Retinal pigment epithelial cell (primary cell): ENCODE measurements around the gene SUMF1.

Experiments
- DNase-seq: peaks from one replicate; pipeline ENCODE4 v3.0.0-alpha.2; 2010; ENCODE audit warnings: low read depth
- H3K4me3 ChIP-seq: 2 replicates; pipeline ENCODE4 v1.5.1; 2011; ENCODE audit warnings: mild to moderate bottlenecking, low read length, control low read depth, moderate library complexity
- TF ChIP-seq, protein P1 (sequence below): conservative IDR thresholded peaks from 2 replicates; pipeline ENCODE4 v1.5.1; 2011; ENCODE audit warnings: low read depth, low read length, control low read depth, inconsistent platforms

The SUMF1 gene

DNA sequence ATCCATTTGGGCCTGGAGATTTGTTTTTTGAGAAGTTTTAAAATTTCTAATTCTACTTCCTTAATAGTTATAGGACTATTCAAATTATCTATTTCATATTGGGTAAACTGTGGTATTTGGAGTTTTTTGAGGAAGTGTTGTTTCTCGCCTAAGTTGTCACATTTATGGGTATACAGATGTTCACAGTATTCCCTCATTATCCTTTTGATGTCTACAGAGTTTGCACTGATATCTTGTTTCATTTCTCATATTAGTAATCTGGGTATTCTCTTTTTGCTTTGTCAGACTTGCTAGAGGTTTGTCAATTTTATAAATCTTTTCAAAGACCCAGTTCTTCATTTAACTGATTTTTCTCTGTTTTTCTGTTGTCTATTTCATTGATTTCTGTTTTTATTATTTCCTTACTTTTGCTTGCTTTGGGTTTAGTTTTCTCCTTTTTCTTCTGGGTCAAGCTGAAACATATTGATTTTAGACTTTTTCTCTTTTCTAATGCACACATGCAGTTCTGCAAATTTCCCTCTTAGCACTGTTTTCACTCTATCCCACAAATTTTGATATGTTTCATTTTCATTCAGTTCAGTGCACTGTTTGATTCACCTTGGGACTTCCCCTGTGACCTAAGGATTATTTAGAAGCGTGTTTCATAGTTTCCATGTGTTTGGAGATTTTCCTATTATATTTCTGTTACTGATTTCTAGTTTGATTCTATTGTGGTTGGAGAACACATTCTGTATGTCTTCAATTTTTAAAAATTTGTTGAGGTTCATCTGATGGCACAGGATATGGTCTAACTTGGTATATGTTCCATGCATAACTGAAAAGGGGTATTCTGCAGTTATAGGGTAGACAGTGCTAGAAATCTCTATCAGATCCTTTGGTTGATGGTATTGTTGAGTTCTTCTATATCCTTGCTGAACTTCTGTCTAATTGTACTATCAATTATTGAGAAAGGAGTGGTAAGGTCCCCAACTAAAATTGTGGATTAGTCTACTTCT, 79.6 kb downstream of the SUMF1 start:
- TF ChIP-seq, protein P1, sequence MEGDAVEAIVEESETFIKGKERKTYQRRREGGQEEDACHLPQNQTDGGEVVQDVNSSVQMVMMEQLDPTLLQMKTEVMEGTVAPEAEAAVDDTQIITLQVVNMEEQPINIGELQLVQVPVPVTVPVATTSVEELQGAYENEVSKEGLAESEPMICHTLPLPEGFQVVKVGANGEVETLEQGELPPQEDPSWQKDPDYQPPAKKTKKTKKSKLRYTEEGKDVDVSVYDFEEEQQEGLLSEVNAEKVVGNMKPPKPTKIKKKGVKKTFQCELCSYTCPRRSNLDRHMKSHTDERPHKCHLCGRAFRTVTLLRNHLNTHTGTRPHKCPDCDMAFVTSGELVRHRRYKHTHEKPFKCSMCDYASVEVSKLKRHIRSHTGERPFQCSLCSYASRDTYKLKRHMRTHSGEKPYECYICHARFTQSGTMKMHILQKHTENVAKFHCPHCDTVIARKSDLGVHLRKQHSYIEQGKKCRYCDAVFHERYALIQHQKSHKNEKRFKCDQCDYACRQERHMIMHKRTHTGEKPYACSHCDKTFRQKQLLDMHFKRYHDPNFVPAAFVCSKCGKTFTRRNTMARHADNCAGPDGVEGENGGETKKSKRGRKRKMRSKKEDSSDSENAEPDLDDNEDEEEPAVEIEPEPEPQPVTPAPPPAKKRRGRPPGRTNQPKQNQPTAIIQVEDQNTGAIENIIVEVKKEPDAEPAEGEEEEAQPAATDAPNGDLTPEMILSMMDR, result no peak
- DNase-seq, result no peak
- no peak overlapping the region for H3K4me3 ChIP-seq

DNA sequence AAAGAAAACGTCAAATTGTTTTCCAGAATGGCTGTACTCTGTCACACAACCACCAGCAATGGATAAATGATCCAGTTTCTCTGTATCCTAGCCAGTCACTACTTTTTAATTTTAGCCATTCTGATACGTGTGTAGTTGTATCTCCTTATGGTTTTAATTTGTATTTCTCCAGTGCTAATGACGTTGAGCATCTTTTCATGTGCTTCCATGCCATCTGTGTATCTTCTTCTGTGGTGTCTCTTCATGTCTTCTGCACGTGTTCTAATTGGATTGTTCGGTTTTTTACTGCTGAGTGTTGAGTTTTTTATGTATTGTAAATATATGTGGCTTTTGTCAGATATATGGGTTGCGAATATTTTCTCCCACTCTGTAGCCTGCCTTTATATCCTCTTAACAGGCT, 81.9 kb downstream of the SUMF1 start:
- DNase-seq, result no peak
- TF ChIP-seq, protein P1, result no peak
- H3K4me3 ChIP-seq, result no peak overlapping the region

DNA sequence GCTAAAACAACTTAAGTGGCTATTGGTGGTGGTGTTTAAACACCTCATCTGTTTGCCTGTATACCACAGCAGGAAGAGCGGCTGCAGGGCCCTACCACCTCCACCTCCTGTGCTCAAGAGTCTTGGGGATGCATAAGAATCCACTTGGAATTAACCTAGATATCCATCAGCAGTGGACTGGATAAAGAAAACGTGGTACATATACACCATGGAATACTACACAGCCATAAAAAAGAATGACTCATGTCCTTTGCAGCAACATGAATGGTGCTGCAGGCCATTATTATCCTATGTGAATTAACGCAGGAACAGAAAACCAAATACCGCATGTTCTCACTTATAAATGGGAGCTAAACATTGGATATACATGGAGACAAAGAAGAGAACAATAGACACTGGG, 87.1 kb downstream of the SUMF1 start:
- TF ChIP-seq, protein P1, result no peak
- no peak for DNase-seq
- no peak overlapping the region for H3K4me3 ChIP-seq

DNA sequence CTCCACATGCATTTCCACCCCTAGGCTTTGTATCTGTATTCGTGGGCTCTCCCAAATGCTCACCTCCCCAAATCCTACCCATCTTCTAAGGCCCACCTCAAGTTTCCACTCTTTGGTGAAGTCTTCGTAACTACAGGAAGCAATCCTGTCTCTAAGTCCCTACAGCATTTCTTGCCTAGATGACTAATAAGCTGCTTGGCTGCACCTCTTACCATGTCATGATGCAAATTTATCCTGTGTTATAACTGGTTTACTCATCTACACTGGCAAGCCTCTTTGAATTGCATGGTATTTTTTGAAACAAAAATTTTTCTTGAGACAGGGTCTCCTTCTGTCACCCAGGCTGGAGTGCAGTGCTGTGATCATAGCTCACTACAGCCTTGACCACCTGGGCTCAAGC, 90.6 kb downstream of the SUMF1 start:
- DNase-seq, result no peak
- H3K4me3 ChIP-seq, result no peak overlapping the region
- TF ChIP-seq, protein P1, result no peak

DNA sequence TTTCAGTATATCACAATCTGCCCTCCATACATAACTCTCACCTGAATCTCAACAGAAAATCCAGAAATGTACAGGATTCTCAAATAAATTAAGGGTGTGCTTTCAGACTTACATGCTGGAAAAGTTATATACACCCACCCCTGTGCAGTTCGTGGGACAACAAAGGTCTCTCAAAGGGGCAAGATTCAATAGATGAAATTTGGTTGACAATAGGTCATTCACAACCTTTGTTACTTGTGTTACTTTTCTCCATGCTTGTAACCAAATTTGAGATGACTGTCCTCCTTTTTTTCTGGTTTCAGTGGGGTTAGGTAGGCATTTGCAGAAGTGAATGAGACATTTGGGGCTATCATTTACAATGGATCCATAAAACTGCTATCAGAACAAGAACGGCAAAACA, 91.2 kb downstream of the SUMF1 start:
- TF ChIP-seq, protein P1, result no peak
- H3K4me3 ChIP-seq, result no peak overlapping the region
- DNase-seq, result no peak

DNA sequence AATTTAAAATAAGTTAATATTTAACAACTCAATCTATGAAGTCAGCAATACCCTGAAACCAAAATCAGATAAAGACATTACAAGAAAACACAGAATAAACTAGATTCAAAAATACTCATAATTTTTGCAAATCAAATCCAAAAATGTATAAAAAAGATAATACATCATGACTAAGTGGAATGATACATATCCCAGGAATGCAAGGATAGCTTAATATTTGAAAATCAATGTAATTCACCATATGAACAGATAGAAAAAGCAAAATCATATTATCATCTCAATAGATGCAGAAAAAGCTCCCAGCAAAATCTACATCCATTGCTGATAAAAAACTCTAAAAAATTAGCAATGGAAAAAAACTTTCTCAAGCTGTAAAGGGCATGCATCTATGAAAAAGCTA, 93.4 kb downstream of the SUMF1 start:
- TF ChIP-seq, protein P1, result no peak
- H3K4me3 ChIP-seq, result no peak overlapping the region
- no peak for DNase-seq

DNA sequence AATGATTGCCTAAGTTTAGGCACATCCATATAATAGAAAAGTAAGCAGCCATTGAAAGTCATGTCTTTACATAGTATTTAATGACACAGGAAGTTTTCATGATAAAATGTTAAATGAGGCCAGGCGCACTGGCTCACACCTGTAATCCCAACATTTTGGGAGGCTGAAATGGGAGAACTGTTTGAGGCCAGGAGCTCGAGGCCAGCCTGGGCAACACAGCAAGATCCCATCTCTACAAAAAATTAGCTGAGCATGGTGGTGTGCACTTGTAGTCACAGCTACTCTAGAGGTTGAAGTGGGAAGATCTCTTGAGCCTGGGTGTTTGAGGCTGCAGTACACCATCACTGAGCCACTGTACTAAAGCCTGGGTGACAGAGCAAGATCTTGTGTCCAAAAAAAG, 104.5 kb downstream of the SUMF1 start:
- no peak overlapping the region for H3K4me3 ChIP-seq
- TF ChIP-seq, protein P1, result no peak

More for the DNA sequence above, 104.5 kb downstream of the SUMF1 start:
- DNase-seq, result no peak
